GM23338 (cell line): Measurements from ENCODE around the gene HS3ST1. TPM values are rescaled to one million over a fixed set of nuclear protein-coding genes. Genes with fewer than 3 reads are reported as not detected.

Source experiments
- ATAC-seq: fragments of 200-7000 bp; cut with Tn5 transposase; 3 replicates; pipeline ENCODE4 v1.9.1; 2020
- DNase-seq: peaks from one replicate; pipeline ENCODE4 v3.0.0-alpha.2; 2015; ENCODE audit warnings: low spot score
- H2AFZ ChIP-seq: fragments of 200-600 bp; sonication (generic); 2 replicates; pipeline ENCODE4 v1.8.0; 2016; ENCODE audit warnings: antibody characterized with exemption, mild to moderate bottlenecking, moderate library complexity
- H3F3A ChIP-seq: fragments of 200-600 bp; sonication (generic); replicated peaks from 2 replicates; pipeline ENCODE4 v1.8.0; 2017; ENCODE audit warnings: antibody characterized with exemption, mixed run types, low read depth
- H3K27ac ChIP-seq: fragments of 200-600 bp; sonication (generic); 2 replicates; pipeline ENCODE4 v1.6.1; 2016; ENCODE audit warnings: low read depth
- H3K27me3 ChIP-seq: fragments of 200-600 bp; sonication (generic); 2 replicates; pipeline ENCODE4 v1.8.0; 2016; ENCODE audit warnings: mild to moderate bottlenecking, mixed run types, moderate library complexity; ENCODE audit not compliant: insufficient read depth
- H3K36me3 ChIP-seq: fragments of 200-600 bp; sonication (generic); 2 replicates; pipeline ENCODE4 v1.8.0; 2016; ENCODE audit warnings: mild to moderate bottlenecking; ENCODE audit not compliant: insufficient read depth
- H3K4me1 ChIP-seq: fragments of 200-600 bp; sonication (generic); 2 replicates; pipeline ENCODE4 v1.8.0; 2016; ENCODE audit warnings: mild to moderate bottlenecking, moderate library complexity; ENCODE audit not compliant: insufficient read depth
- H3K4me2 ChIP-seq: fragments of 200-600 bp; sonication (generic); 2 replicates; pipeline ENCODE4 v1.7.1; 2017; ENCODE audit warnings: mixed run types
- H3K4me3 ChIP-seq: fragments of 200-600 bp; sonication (generic); 2 replicates; pipeline ENCODE4 v1.6.1; 2016; ENCODE audit warnings: mixed run types
- H3K79me2 ChIP-seq: fragments of 200-600 bp; sonication (generic); replicated peaks from 2 replicates; pipeline ENCODE4 v1.8.0; 2017; ENCODE audit warnings: mild to moderate bottlenecking; ENCODE audit not compliant: insufficient read depth
- H3K9me2 ChIP-seq: fragments of 200-600 bp; sonication (generic); 2 replicates; pipeline ENCODE4 v1.8.0; 2017; ENCODE audit not compliant: insufficient read depth
- H4K20me1 ChIP-seq: fragments of 200-600 bp; sonication (generic); replicated peaks from 2 replicates; pipeline ENCODE4 v1.8.0; 2017; ENCODE audit warnings: mild to moderate bottlenecking; ENCODE audit not compliant: insufficient read depth
- H3K27ac Mint-ChIP-seq: 2 replicates; pipeline ENCODE4 v1.8.0; 2020; ENCODE audit warnings: inconsistent platforms, mild to moderate bottlenecking, moderate library complexity, mixed read lengths
- H3K27me3 Mint-ChIP-seq: 3 replicates; pipeline ENCODE4 v1.8.0; 2022; ENCODE audit warnings: low read depth, mild to moderate bottlenecking, moderate library complexity, mixed read lengths, inconsistent platforms; ENCODE audit not compliant: insufficient read depth, poor library complexity
- H3K36me3 Mint-ChIP-seq: 3 replicates; pipeline ENCODE4 v1.8.0; 2021; ENCODE audit warnings: low read depth, mild to moderate bottlenecking, inconsistent platforms, moderate library complexity, mixed read lengths
- H3K4me1 Mint-ChIP-seq: 3 replicates; pipeline ENCODE4 v1.8.0; 2020; ENCODE audit warnings: mild to moderate bottlenecking, inconsistent platforms, mixed read lengths
- H3K4me3 Mint-ChIP-seq: 3 replicates; pipeline ENCODE4 v1.8.0; 2021; ENCODE audit warnings: moderate library complexity, mild to moderate bottlenecking, inconsistent platforms, mixed read lengths
- H3K9me3 Mint-ChIP-seq: 3 replicates; pipeline ENCODE4 v1.8.0; 2020; ENCODE audit warnings: moderate library complexity, mild to moderate bottlenecking, inconsistent platforms, mixed read lengths
- EZH2phosphoT487 ChIP-seq: fragments of 200-600 bp; sonication (generic); IDR thresholded peaks from one replicate; pipeline ENCODE4 v1.8.1; 2018; ENCODE audit warnings: antibody characterized with exemption; ENCODE audit not compliant: unreplicated experiment
- NANOG ChIP-seq: IDR thresholded peaks from 2 replicates; pipeline ENCODE4 v1.6.1; 2016; ENCODE audit warnings: antibody characterized with exemption, borderline replicate concordance
- ZNF114 ChIP-seq: fragments of 250-450 bp; sonication (Bioruptor Pico); IDR thresholded peaks from 2 replicates; pipeline ENCODE4 v1.5.0; 2020; ENCODE audit warnings: mild to moderate bottlenecking, moderate library complexity
- ZNF331 ChIP-seq: fragments of 250-450 bp; sonication (Bioruptor Pico); IDR thresholded peaks from 2 replicates; pipeline ENCODE4 v1.5.0; 2020; ENCODE audit warnings: low read depth, mild to moderate bottlenecking, moderate library complexity
- polyA plus RNA-seq: library from polyadenylated mRNA; unstranded; fragments of >200 nt; fragmentation: Nextera tagmentation; extraction: Ambion mirVana; gene quantifications from 2 replicates; pipeline ENCODE4 v1.2.1, GENCODE V29; 2016
- total RNA-seq: library from RNA; depleted of rRNA; stranded (reverse); fragments of >200 nt; shearing (Covaris generic); gene quantifications from 2 replicates; pipeline ENCODE4 v1.2.3, GENCODE V29; 2014
- TF ChIP-seq, protein P1 (sequence below): fragments of 250-450 bp; sonication (Bioruptor Pico); IDR thresholded peaks from 2 replicates; pipeline ENCODE4 v1.5.0; 2020; ENCODE audit warnings: mild to moderate bottlenecking, moderate library complexity
- TF ChIP-seq, protein P2 (sequence below), 2 experiments: fragments of 200-600 bp in 1 of 2; sonication (generic) in 1 of 2; conservative IDR thresholded peaks; 2 replicates each; pipeline versions ENCODE4 v1.5.1 to v1.6.1; 2016 to 2017; ENCODE audit warnings: antibody characterized with exemption in 2 of 2, low read depth in 2 of 2, mild to moderate bottlenecking in 2 of 2, moderate library complexity in 1 of 2
- TF ChIP-seq, protein P3 (sequence below): IDR thresholded peaks from 2 replicates; pipeline ENCODE4 v1.6.1; 2016; ENCODE audit warnings: antibody characterized with exemption

HS3ST1 gene
- total and polyA plus RNA-seq, 2 experiments from 2014 or later: 0.94 to 1.3 TPM

DNA sequence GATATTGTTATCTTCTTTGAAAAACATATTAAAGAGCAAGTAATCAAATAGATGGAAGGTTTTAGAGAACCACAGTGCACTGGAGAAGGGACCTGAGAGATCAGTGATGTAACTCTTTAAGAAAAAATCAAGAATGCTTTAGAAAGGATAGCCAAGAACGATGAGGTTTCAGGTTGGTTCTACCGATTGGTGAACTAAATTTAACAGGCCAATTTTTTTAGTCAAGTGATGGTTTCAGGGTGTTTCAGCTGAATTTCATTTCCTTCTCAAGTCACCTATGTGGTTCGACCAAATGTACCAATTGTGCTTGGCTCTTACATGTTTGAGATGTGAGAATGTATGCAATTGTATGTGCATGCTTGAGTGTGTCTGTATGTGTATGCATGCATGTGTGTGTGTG, 26.5 kb downstream of the HS3ST1 start:
- peaks cover 10% of the 10 kb centered on the region; the same call in 1 of the 2 replicates for H3K4me1 ChIP-seq
- H3K27ac ChIP-seq: no peak overlapping the region
- no peak overlapping the region for H3K4me3 ChIP-seq
- H3K79me2 ChIP-seq: no peaks in the 10 kb centered on the region
- H3K36me3 ChIP-seq: no peaks in the 10 kb centered on the region
- Mint-ChIP-seq H3K36me3 (peaks cover 7% of the 10 kb centered on the region; the same call in 1 of the 3 replicates), H3K27ac (no peak overlapping the region), H3K4me3 (no peak overlapping the region), H3K4me1 (peaks cover 24% of the 10 kb centered on the region), H3K27me3 (no peaks in the 10 kb centered on the region), H3K9me3 (no peaks in the 10 kb centered on the region; the same call in 2 of the 3 replicates)
- no peaks in the 10 kb centered on the region for H3F3A ChIP-seq
- no peaks in the 10 kb centered on the region for H3K27me3 ChIP-seq
- no peak for ATAC-seq
- no peaks in the 10 kb centered on the region for H3K9me2 ChIP-seq
- TF ChIP-seq, protein P1, sequence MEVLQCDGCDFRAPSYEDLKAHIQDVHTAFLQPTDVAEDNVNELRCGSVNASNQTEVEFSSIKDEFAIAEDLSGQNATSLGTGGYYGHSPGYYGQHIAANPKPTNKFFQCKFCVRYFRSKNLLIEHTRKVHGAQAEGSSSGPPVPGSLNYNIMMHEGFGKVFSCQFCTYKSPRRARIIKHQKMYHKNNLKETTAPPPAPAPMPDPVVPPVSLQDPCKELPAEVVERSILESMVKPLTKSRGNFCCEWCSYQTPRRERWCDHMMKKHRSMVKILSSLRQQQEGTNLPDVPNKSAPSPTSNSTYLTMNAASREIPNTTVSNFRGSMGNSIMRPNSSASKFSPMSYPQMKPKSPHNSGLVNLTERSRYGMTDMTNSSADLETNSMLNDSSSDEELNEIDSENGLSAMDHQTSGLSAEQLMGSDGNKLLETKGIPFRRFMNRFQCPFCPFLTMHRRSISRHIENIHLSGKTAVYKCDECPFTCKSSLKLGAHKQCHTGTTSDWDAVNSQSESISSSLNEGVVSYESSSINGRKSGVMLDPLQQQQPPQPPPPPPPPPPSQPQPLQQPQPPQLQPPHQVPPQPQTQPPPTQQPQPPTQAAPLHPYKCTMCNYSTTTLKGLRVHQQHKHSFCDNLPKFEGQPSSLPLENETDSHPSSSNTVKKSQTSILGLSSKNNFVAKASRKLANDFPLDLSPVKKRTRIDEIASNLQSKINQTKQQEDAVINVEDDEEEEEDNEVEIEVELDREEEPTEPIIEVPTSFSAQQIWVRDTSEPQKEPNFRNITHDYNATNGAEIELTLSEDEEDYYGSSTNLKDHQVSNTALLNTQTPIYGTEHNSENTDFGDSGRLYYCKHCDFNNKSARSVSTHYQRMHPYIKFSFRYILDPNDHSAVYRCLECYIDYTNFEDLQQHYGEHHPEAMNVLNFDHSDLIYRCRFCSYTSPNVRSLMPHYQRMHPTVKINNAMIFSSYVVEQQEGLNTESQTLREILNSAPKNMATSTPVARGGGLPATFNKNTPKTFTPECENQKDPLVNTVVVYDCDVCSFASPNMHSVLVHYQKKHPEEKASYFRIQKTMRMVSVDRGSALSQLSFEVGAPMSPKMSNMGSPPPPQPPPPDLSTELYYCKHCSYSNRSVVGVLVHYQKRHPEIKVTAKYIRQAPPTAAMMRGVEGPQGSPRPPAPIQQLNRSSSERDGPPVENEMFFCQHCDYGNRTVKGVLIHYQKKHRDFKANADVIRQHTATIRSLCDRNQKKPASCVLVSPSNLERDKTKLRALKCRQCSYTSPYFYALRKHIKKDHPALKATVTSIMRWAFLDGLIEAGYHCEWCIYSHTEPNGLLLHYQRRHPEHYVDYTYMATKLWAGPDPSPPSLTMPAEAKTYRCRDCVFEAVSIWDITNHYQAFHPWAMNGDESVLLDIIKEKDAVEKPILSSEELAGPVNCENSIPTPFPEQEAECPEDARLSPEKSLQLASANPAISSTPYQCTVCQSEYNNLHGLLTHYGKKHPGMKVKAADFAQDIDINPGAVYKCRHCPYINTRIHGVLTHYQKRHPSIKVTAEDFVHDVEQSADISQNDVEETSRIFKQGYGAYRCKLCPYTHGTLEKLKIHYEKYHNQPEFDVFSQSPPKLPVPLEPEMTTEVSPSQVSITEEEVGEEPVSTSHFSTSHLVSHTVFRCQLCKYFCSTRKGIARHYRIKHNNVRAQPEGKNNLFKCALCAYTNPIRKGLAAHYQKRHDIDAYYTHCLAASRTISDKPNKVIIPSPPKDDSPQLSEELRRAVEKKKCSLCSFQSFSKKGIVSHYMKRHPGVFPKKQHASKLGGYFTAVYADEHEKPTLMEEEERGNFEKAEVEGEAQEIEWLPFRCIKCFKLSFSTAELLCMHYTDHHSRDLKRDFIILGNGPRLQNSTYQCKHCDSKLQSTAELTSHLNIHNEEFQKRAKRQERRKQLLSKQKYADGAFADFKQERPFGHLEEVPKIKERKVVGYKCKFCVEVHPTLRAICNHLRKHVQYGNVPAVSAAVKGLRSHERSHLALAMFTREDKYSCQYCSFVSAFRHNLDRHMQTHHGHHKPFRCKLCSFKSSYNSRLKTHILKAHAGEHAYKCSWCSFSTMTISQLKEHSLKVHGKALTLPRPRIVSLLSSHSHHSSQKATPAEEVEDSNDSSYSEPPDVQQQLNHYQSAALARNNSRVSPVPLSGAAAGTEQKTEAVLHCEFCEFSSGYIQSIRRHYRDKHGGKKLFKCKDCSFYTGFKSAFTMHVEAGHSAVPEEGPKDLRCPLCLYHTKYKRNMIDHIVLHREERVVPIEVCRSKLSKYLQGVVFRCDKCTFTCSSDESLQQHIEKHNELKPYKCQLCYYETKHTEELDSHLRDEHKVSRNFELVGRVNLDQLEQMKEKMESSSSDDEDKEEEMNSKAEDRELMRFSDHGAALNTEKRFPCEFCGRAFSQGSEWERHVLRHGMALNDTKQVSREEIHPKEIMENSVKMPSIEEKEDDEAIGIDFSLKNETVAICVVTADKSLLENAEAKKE (CRISPR knock-in tag): no peak
- TF ChIP-seq ZNF114 (CRISPR knock-in tag): no peak
- TF ChIP-seq, protein P2, sequence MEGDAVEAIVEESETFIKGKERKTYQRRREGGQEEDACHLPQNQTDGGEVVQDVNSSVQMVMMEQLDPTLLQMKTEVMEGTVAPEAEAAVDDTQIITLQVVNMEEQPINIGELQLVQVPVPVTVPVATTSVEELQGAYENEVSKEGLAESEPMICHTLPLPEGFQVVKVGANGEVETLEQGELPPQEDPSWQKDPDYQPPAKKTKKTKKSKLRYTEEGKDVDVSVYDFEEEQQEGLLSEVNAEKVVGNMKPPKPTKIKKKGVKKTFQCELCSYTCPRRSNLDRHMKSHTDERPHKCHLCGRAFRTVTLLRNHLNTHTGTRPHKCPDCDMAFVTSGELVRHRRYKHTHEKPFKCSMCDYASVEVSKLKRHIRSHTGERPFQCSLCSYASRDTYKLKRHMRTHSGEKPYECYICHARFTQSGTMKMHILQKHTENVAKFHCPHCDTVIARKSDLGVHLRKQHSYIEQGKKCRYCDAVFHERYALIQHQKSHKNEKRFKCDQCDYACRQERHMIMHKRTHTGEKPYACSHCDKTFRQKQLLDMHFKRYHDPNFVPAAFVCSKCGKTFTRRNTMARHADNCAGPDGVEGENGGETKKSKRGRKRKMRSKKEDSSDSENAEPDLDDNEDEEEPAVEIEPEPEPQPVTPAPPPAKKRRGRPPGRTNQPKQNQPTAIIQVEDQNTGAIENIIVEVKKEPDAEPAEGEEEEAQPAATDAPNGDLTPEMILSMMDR (conservative IDR thresholded peaks at IDR 0.05; ENCODE audit: low read depth in 2 of 2): no peak
- TF ChIP-seq, protein P3, sequence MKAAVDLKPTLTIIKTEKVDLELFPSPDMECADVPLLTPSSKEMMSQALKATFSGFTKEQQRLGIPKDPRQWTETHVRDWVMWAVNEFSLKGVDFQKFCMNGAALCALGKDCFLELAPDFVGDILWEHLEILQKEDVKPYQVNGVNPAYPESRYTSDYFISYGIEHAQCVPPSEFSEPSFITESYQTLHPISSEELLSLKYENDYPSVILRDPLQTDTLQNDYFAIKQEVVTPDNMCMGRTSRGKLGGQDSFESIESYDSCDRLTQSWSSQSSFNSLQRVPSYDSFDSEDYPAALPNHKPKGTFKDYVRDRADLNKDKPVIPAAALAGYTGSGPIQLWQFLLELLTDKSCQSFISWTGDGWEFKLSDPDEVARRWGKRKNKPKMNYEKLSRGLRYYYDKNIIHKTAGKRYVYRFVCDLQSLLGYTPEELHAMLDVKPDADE: no peak
- no peak for TF ChIP-seq ZNF331 (CRISPR knock-in tag)
- TF ChIP-seq NANOG: no peak
- no peak for TF ChIP-seq EZH2phosphoT487
- no peaks in the 10 kb centered on the region for H4K20me1 ChIP-seq
- H2AFZ ChIP-seq: no peak overlapping the region
- DNase-seq: no peak
- no peak overlapping the region for H3K4me2 ChIP-seq
